Lower leg skin (tissue), 4 donors: ENCODE data around the gene TNNT2. TPM values are rescaled to one million over a fixed set of nuclear protein-coding genes. Genes with fewer than 3 reads are reported as not detected.

Experiments
- DNase-seq, 2 donors: peaks; one replicate each; pipeline ENCODE4 v3.0.0-alpha.2; 2019; ENCODE audit warnings: low spot score in 2 of 2
- H3K4me3 ChIP-seq: fragments of 200-600 bp; sonication (generic); 2 replicates; pipeline ENCODE4 v1.5.1; 2017; ENCODE audit warnings: mild to moderate bottlenecking, low read depth; ENCODE audit not compliant: poor library complexity, severe bottlenecking
- POLR2A ChIP-seq, 2 donors: fragments of 450-650 bp; IDR thresholded peaks; one replicate each; pipeline ENCODE4 v1.6.1; 2016 to 2017; ENCODE audit warnings: antibody characterized with exemption in 2 of 2, mild to moderate bottlenecking in 1 of 2, moderate library complexity in 1 of 2
- WGBS, 2 donors: methylation state at CpG; one replicate each; pipeline ENCODE4 v1.1.5; 2018; 5-methylcytosine and 5-hydroxymethylcytosine counted together
- intact Hi-C: fragments of 100-400 bp; cut with DNase I; formaldehyde crosslinking; loops from one replicate; pipeline ENCODE4 v1.15.0; 2023; ENCODE audit warnings: low total_unique reads
- total RNA-seq, 4 donors: library from RNA; depleted of rRNA; stranded (reverse); fragments of >200 nt; gene quantifications; one replicate each; pipeline ENCODE4 v1.1.0, GENCODE V29; 2016
- TF ChIP-seq, protein P1 (sequence below), 3 donors: fragments of 450-650 bp; IDR thresholded peaks; one replicate each; pipeline ENCODE4 v1.5.1; 2016; ENCODE audit warnings: antibody characterized with exemption in 3 of 3, mild to moderate bottlenecking in 3 of 3, moderate library complexity in 2 of 3

Gene TNNT2
- total RNA-seq, 4 donors from 2014 or later, result 6.6 to 28.3 (median 20.5) TPM

GRCh38 chr1:201324306-201324705, 53.2 kb downstream of the TNNT2 start:
- TF ChIP-seq POLR2A (IDR thresholded peaks at IDR 0.05), result no peak
- TF ChIP-seq, protein P1, sequence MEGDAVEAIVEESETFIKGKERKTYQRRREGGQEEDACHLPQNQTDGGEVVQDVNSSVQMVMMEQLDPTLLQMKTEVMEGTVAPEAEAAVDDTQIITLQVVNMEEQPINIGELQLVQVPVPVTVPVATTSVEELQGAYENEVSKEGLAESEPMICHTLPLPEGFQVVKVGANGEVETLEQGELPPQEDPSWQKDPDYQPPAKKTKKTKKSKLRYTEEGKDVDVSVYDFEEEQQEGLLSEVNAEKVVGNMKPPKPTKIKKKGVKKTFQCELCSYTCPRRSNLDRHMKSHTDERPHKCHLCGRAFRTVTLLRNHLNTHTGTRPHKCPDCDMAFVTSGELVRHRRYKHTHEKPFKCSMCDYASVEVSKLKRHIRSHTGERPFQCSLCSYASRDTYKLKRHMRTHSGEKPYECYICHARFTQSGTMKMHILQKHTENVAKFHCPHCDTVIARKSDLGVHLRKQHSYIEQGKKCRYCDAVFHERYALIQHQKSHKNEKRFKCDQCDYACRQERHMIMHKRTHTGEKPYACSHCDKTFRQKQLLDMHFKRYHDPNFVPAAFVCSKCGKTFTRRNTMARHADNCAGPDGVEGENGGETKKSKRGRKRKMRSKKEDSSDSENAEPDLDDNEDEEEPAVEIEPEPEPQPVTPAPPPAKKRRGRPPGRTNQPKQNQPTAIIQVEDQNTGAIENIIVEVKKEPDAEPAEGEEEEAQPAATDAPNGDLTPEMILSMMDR (IDR thresholded peaks at IDR 0.05), result no peak
- WGBS, 2 donors, result 92 to 97% methylated on average over 4 of the region's 4 CpGs
- DNase-seq, result no peak
- intact Hi-C loops, result no loop called here
- no peak overlapping the region for H3K4me3 ChIP-seq

GRCh38 chr1:201322653-201323510, 54.6 kb downstream of the TNNT2 start:
- no peak overlapping the region for H3K4me3 ChIP-seq
- TF ChIP-seq POLR2A (IDR thresholded peaks at IDR 0.05), result no peak
- TF ChIP-seq, protein P1 (IDR thresholded peaks at IDR 0.05), result no peak
- intact Hi-C loops, result no loop called here
- WGBS, 2 donors, result 92 to 96% methylated on average over 12 of the region's 12 CpGs
- DNase-seq, result no peak

DNA sequence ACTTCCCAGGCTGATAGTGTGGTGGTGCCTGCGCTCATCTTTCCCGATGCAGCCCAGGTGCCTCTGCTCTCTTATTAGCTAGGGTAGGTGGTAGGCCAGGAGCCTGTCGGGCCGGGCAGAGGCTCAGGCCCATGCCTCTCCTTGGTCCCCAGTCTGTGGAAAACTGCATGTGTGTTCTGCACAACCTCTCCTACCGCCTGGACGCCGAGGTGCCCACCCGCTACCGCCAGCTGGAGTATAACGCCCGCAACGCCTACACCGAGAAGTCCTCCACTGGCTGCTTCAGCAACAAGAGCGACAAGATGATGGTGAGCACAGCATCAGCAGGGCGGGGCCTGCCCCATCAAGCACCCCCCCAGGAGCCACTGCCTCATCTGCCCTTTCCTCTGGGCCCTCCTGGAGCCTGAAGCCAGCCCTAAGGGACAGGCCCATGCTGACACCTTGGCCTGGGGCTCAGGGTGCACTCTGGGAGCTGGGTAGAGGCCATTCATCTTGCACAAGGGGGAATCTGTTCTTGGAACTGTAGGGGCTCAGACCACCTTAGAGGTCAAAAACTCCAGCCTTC, 55.6 kb downstream of the TNNT2 start:
- DNase-seq, result no peak
- no peak overlapping the region for H3K4me3 ChIP-seq
- intact Hi-C loops, result no loop called here
- no peak for TF ChIP-seq POLR2A (IDR thresholded peaks at IDR 0.05)
- TF ChIP-seq, protein P1 (IDR thresholded peaks at IDR 0.05), result no peak
- WGBS, 2 donors, result 88 to 96% methylated on average over 13 to 15 of the region's 15 CpGs

DNA sequence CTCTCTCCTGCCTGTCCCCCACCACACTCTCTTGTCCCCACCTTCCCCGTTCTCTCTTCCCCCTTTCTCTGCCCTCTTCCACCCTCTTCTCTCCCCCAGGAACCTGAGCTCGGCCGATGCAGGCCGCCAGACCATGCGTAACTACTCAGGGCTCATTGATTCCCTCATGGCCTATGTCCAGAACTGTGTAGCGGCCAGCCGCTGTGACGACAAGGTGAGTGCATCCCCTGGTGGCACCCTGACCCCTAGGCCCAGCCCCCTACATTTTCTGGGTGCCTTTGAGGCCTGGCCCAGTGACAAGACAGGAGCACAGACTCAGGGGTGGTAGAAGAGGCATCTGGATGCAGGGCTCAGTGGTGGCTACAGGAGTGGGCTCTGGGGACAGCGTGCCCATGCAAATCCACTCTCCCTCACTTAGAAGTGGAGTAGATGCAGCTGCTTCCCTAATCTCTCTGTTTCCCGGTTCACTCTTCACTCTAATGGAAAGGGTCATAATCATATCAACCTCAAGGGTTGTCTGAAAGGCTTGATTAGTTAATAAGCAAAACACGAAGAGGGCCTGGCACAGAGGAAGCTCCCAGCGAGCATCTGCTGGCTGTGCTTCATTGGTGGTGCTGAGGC, 57.2 kb downstream of the TNNT2 start:
- 78 to 87% methylated on average over 12 of the region's 12 CpGs for WGBS, 2 donors
- no peak overlapping the region for H3K4me3 ChIP-seq
- no peak for DNase-seq
- intact Hi-C loops, result no loop called here
- TF ChIP-seq, protein P1 (IDR thresholded peaks at IDR 0.05), result no peak
- TF ChIP-seq POLR2A (IDR thresholded peaks at IDR 0.05), result no peak

- DNase-seq, result no peak
- TF ChIP-seq POLR2A (IDR thresholded peaks at IDR 0.05), result no peak
- TF ChIP-seq, protein P1 (IDR thresholded peaks at IDR 0.05), result no peak
- H3K4me3 ChIP-seq, result no peak overlapping the region
- intact Hi-C loops, result no loop called here
- 39 to 65% methylated on average over 6 of the region's 6 CpGs for WGBS, 2 donors
These were observed 57.8 kb downstream of the TNNT2 start for GRCh38 chr1:201319631-201320030.
